ENCODE results near the gene HAPLN2. TPM values are rescaled to one million over a fixed set of nuclear protein-coding genes. Genes with fewer than 3 reads are reported as not detected.

Gene HAPLN2
- total RNA-seq, 2 experiments from 2014 or later = not detected

GRCh38 chr1:156655904-156656516 is 36.8 kb downstream of the HAPLN2 start:
- ATAC-seq = no peak
- peaks cover 58% of the 10 kb centered on the region for H3K27me3 Mint-ChIP-seq
- TF ChIP-seq CTCF (IDR thresholded peaks at IDR 0.05) = no peak
- H3K36me3 Mint-ChIP-seq (ENCODE audit: low read depth) = no peaks in the 10 kb centered on the region
- no peak for DNase-seq
- no peak overlapping the region for H3K4me3 Mint-ChIP-seq
- POLR2A ChIA-PET = interaction anchor here (1.0 kb wide), 1 partner anchor 31 kb away, joined by 3 read pairs; no protein-coding TSS in a partner anchor
- peaks cover 32% of the 10 kb centered on the region for H3K4me1 Mint-ChIP-seq (ENCODE audit: low read depth)
- no peaks in the 10 kb centered on the region for H3K9me3 Mint-ChIP-seq
- intact Hi-C loops (cut with micrococcal nuclease) = loop anchor here (5.0 kb wide), 1 partner anchor 34 kb away; no protein-coding TSS in a partner anchor
- no peak overlapping the region for H3K27ac Mint-ChIP-seq
- CTCF ChIA-PET = interaction anchor here (1.3 to 8.6 kb wide), 5 partner anchors 13 to 71 kb away, joined by 4 to 273 read pairs (median 42); partner anchors contain the start of genes BCAN, HAPLN2, ISG20L2 and METTL25B

- no peak overlapping the region for H3K27ac Mint-ChIP-seq
- ChIA-PET CTCF (interaction anchor here (0.7 to 8.6 kb wide), 20 partner anchors 8 to 271 kb away, joined by 3 to 273 read pairs (median 8); partner anchors contain the start of genes BCAN, CRABP2, HAPLN2 and ISG20L2), POLR2A (interaction anchor here (0.7 to 1.4 kb wide), 5 partner anchors 9 to 56 kb away, joined by 3 to 4 read pairs (median 3); no protein-coding TSS in a partner anchor)
- intact Hi-C loops (cut with micrococcal nuclease) = loop anchor here (5.0 kb wide), 1 partner anchor 35 kb away; no protein-coding TSS in a partner anchor
- H3K36me3 Mint-ChIP-seq (ENCODE audit: low read depth) = no peaks in the 10 kb centered on the region
- H3K4me3 Mint-ChIP-seq = peak overlapping the region; percentile 44
- ATAC-seq (peak; percentile 22), DNase-seq (peak; percentile 76)
- H3K4me1 Mint-ChIP-seq (ENCODE audit: low read depth) = peaks cover 41% of the 10 kb centered on the region
- no peaks in the 10 kb centered on the region for H3K9me3 Mint-ChIP-seq
- peaks cover 53% of the 10 kb centered on the region for H3K27me3 Mint-ChIP-seq
- TF ChIP-seq CTCF (IDR thresholded peaks at IDR 0.05) = peak; percentile 97
These were observed 37.9 kb downstream of the HAPLN2 start for GRCh38 chr1:156656806-156657740.

GRCh38 chr1:156657741-156658319 is 38.6 kb downstream of the HAPLN2 start:
- H3K9me3 Mint-ChIP-seq = no peaks in the 10 kb centered on the region
- ChIA-PET POLR2A (interaction anchor here (0.7 to 1.4 kb wide), 6 partner anchors 9 to 57 kb away, joined by 3 to 4 read pairs (median 3); no protein-coding TSS in a partner anchor), CTCF (interaction anchor here (0.6 to 8.6 kb wide), 20 partner anchors 9 to 272 kb away, joined by 3 to 273 read pairs (median 8); partner anchors contain the start of genes BCAN, CRABP2, HAPLN2 and ISG20L2)
- H3K27ac Mint-ChIP-seq = no peak overlapping the region
- intact Hi-C loops (cut with micrococcal nuclease) = loop anchor here (5.0 kb wide), 1 partner anchor 36 kb away; no protein-coding TSS in a partner anchor
- peaks cover 50% of the 10 kb centered on the region for H3K27me3 Mint-ChIP-seq
- no peak for DNase-seq
- ATAC-seq = no peak
- H3K4me3 Mint-ChIP-seq = peak overlapping the region; percentile 44
- no peaks in the 10 kb centered on the region for H3K36me3 Mint-ChIP-seq (ENCODE audit: low read depth)
- TF ChIP-seq CTCF (IDR thresholded peaks at IDR 0.05) = peak; percentile 36
- H3K4me1 Mint-ChIP-seq (ENCODE audit: low read depth) = peaks cover 43% of the 10 kb centered on the region

GRCh38 chr1:156658496-156658895 is 39.3 kb downstream of the HAPLN2 start:
- Mint-ChIP-seq H3K36me3 (ENCODE audit: low read depth) (no peaks in the 10 kb centered on the region), H3K27ac (no peak overlapping the region), H3K4me3 (no peak overlapping the region), H3K27me3 (peaks cover 44% of the 10 kb centered on the region), H3K9me3 (no peaks in the 10 kb centered on the region), H3K4me1 (ENCODE audit: low read depth) (peaks cover 45% of the 10 kb centered on the region)
- ATAC-seq (no peak), DNase-seq (no peak)
- TF ChIP-seq CTCF (IDR thresholded peaks at IDR 0.05) = no peak
- intact Hi-C loops (cut with micrococcal nuclease) = loop anchor here (5.0 kb wide), 1 partner anchor 36 kb away; no protein-coding TSS in a partner anchor
- POLR2A ChIA-PET = interaction anchor here (0.8 to 1.4 kb wide), 4 partner anchors 15 to 58 kb away, joined by 3 to 4 read pairs (median 4); no protein-coding TSS in a partner anchor
- CTCF ChIA-PET = interaction anchor here (0.6 to 8.6 kb wide), 18 partner anchors 10 to 269 kb away, joined by 3 to 273 read pairs (median 13); partner anchors contain the start of genes BCAN, CRABP2, HAPLN2 and ISG20L2
